Astrocyte (in vitro differentiated cells and primary cell): ENCODE measurements around the gene FAM25C. TPM values are rescaled to one million over a fixed set of nuclear protein-coding genes. Genes with fewer than 3 reads are reported as not detected.
"Not testable (repeated sequence)": the region's sequence is repeated elsewhere in the genome, so short reads cannot be mapped to it uniquely, and the experiment has no call there.

ENCODE experiments used
- DNase-seq: peaks from one replicate; pipeline ENCODE4 v3.0.0-alpha.2; 2010; ENCODE audit warnings: low read depth
- FAIRE-seq: peaks from 2 replicates; lab custom pipeline; 2011; peaks lifted over from hg19 to GRCh38; lab: Jason Lieb, UNC
- H2AFZ ChIP-seq: 2 replicates; pipeline ENCODE4 v1.6.0; 2012; ENCODE audit warnings: low read depth, low read length, inconsistent platforms
- H3K27ac ChIP-seq: 2 replicates; pipeline ENCODE4 v1.5.1; 2011; ENCODE audit warnings: low read depth, low read length, inconsistent platforms
- H3K27me3 ChIP-seq: 2 replicates; pipeline ENCODE4 v1.6.0; 2011; ENCODE audit warnings: low read length, inconsistent platforms; ENCODE audit not compliant: insufficient read depth
- H3K36me3 ChIP-seq: 2 replicates; pipeline ENCODE4 v1.5.1; 2011; ENCODE audit warnings: low read length, inconsistent platforms; ENCODE audit not compliant: insufficient read depth
- H3K4me1 ChIP-seq: 2 replicates; pipeline ENCODE4 v1.5.1; 2011; ENCODE audit warnings: low read length, inconsistent platforms; ENCODE audit not compliant: insufficient read depth
- H3K4me2 ChIP-seq: 2 replicates; pipeline ENCODE4 v1.6.0; 2012; ENCODE audit warnings: low read length, inconsistent platforms
- H3K4me3 ChIP-seq: 2 replicates; pipeline ENCODE4 v1.5.1; 2011; ENCODE audit warnings: low read depth, mild to moderate bottlenecking, low read length, inconsistent platforms; ENCODE audit not compliant: insufficient read depth
- H3K79me2 ChIP-seq: 2 replicates; pipeline ENCODE4 v1.6.0; 2012; ENCODE audit warnings: mild to moderate bottlenecking, low read length, inconsistent platforms; ENCODE audit not compliant: insufficient read depth
- H3K9ac ChIP-seq: 2 replicates; pipeline ENCODE4 v1.6.0; 2012; ENCODE audit warnings: mild to moderate bottlenecking, low read length, inconsistent platforms
- H3K9me3 ChIP-seq: 2 replicates; pipeline ENCODE4 v1.5.1; 2012; ENCODE audit warnings: low read depth, mild to moderate bottlenecking, low read length, inconsistent platforms; ENCODE audit not compliant: insufficient read depth
- H4K20me1 ChIP-seq: 2 replicates; pipeline ENCODE4 v1.6.0; 2012; ENCODE audit warnings: low read length, inconsistent platforms; ENCODE audit not compliant: insufficient read depth
- H3K27ac Mint-ChIP-seq: one replicate; pipeline ENCODE4 v1.8.0; 2021; ENCODE audit warnings: mild to moderate bottlenecking, mixed read lengths; ENCODE audit not compliant: unreplicated experiment
- H3K27me3 Mint-ChIP-seq: one replicate; pipeline ENCODE4 v1.8.0; 2021; ENCODE audit warnings: low read depth, mixed read lengths; ENCODE audit not compliant: unreplicated experiment
- H3K36me3 Mint-ChIP-seq: one replicate; pipeline ENCODE4 v1.8.0; 2021; ENCODE audit warnings: low read depth, mixed read lengths; ENCODE audit not compliant: unreplicated experiment
- H3K4me1 Mint-ChIP-seq: one replicate; pipeline ENCODE4 v1.8.0; 2021; ENCODE audit warnings: low read depth, mixed read lengths; ENCODE audit not compliant: unreplicated experiment
- H3K4me3 Mint-ChIP-seq: one replicate; pipeline ENCODE4 v1.8.0; 2021; ENCODE audit warnings: mild to moderate bottlenecking, moderate library complexity, mixed read lengths; ENCODE audit not compliant: unreplicated experiment
- H3K9me3 Mint-ChIP-seq: one replicate; pipeline ENCODE4 v1.8.0; 2021; ENCODE audit warnings: mild to moderate bottlenecking, mixed read lengths; ENCODE audit not compliant: unreplicated experiment
- total RNA-seq: library from RNA; stranded (reverse); gene quantifications from 2 replicates; pipeline ENCODE4 v1.2.1, GENCODE V29; 2021

The FAM25C gene
- total RNA-seq, 1 donor from 2014 or later = not detected

- H3K9me3 ChIP-seq, H3K27ac Mint-ChIP-seq, H3K79me2 ChIP-seq, H3K9me3 Mint-ChIP-seq, DNase-seq, H3K4me3 ChIP-seq, H3K4me1 ChIP-seq, H3K9ac ChIP-seq, H3K4me2 ChIP-seq, H3K4me1 Mint-ChIP-seq, FAIRE-seq, H3K27me3 ChIP-seq, H3K36me3 ChIP-seq, H3K27ac ChIP-seq, H3K4me3 Mint-ChIP-seq, H3K27me3 Mint-ChIP-seq, H2AFZ ChIP-seq, H4K20me1 ChIP-seq, H3K36me3 Mint-ChIP-seq: not testable (repeated sequence)
Measured at GRCh38 chr10:47968988-47969387, 30.6 kb downstream of the FAM25C start.

- not testable (repeated sequence) for H3K4me2 ChIP-seq, H3K27ac ChIP-seq, H3K27ac Mint-ChIP-seq, DNase-seq, H3K27me3 Mint-ChIP-seq, H3K9ac ChIP-seq, H3K4me3 ChIP-seq, H4K20me1 ChIP-seq, H3K9me3 ChIP-seq, H3K27me3 ChIP-seq, H3K36me3 ChIP-seq, H3K79me2 ChIP-seq, H3K9me3 Mint-ChIP-seq, FAIRE-seq, H3K36me3 Mint-ChIP-seq, H3K4me1 Mint-ChIP-seq, H3K4me1 ChIP-seq, H3K4me3 Mint-ChIP-seq, H2AFZ ChIP-seq
Measured at GRCh38 chr10:47964280-47965063, 35.1 kb downstream of the FAM25C start.

- not testable (repeated sequence) for H3K4me3 Mint-ChIP-seq, H3K4me3 ChIP-seq, H3K36me3 ChIP-seq, H3K27ac Mint-ChIP-seq, H3K36me3 Mint-ChIP-seq, H3K9ac ChIP-seq, H3K9me3 Mint-ChIP-seq, H3K4me1 Mint-ChIP-seq, H3K9me3 ChIP-seq, H2AFZ ChIP-seq, H4K20me1 ChIP-seq, H3K4me2 ChIP-seq, H3K27ac ChIP-seq, H3K4me1 ChIP-seq, H3K27me3 Mint-ChIP-seq, DNase-seq, H3K79me2 ChIP-seq, FAIRE-seq, H3K27me3 ChIP-seq
Measured at GRCh38 chr10:47962785-47963184, 36.8 kb downstream of the FAM25C start.

- H3K27me3 ChIP-seq, H3K9ac ChIP-seq, H3K27ac ChIP-seq, DNase-seq, H3K4me2 ChIP-seq, H2AFZ ChIP-seq, H3K4me1 ChIP-seq, H3K4me1 Mint-ChIP-seq, H3K36me3 ChIP-seq, H3K36me3 Mint-ChIP-seq, H3K9me3 ChIP-seq, H3K79me2 ChIP-seq, H3K27me3 Mint-ChIP-seq, FAIRE-seq, H3K27ac Mint-ChIP-seq, H3K4me3 ChIP-seq, H3K9me3 Mint-ChIP-seq, H4K20me1 ChIP-seq, H3K4me3 Mint-ChIP-seq: not testable (repeated sequence)
Measured at GRCh38 chr10:47960699-47961098, 38.9 kb downstream of the FAM25C start.

- H3K27me3 Mint-ChIP-seq, H3K4me3 ChIP-seq, H3K4me1 ChIP-seq, H3K9me3 Mint-ChIP-seq, H4K20me1 ChIP-seq, H3K36me3 ChIP-seq, H3K36me3 Mint-ChIP-seq, H3K4me3 Mint-ChIP-seq, DNase-seq, H3K4me2 ChIP-seq, H3K27me3 ChIP-seq, H3K4me1 Mint-ChIP-seq, H3K27ac ChIP-seq, H2AFZ ChIP-seq, H3K9me3 ChIP-seq, FAIRE-seq, H3K9ac ChIP-seq, H3K79me2 ChIP-seq, H3K27ac Mint-ChIP-seq: not testable (repeated sequence)
Measured at GRCh38 chr10:47959677-47960076, 39.9 kb downstream of the FAM25C start.

GRCh38 chr10:47957158-47957557 is 42.4 kb downstream of the FAM25C start:
- not testable (repeated sequence) for H3K4me3 ChIP-seq, H4K20me1 ChIP-seq, H3K4me3 Mint-ChIP-seq, H3K4me2 ChIP-seq, H3K4me1 Mint-ChIP-seq, H3K79me2 ChIP-seq, H3K4me1 ChIP-seq, H3K36me3 Mint-ChIP-seq, H3K36me3 ChIP-seq, H3K9me3 ChIP-seq, H3K9me3 Mint-ChIP-seq, H3K27ac ChIP-seq, DNase-seq, H2AFZ ChIP-seq, H3K27me3 ChIP-seq, H3K9ac ChIP-seq, FAIRE-seq, H3K27me3 Mint-ChIP-seq, H3K27ac Mint-ChIP-seq
